ENCODE results near the gene RPL9.

GRCh38 chr4:39407584-39407885 is 51.2 kb downstream of the RPL9 start:
- TF ChIP-seq CTCF (IDR thresholded peaks at IDR 0.05) (no peak), POLR2A (IDR thresholded peaks at IDR 0.05) (no peak)
